GM23248 (cell line): ENCODE measurements around the gene KAZN. TPM values are rescaled to one million over a fixed set of nuclear protein-coding genes. Genes with fewer than 3 reads are reported as not detected.

Experiments used
- DNase-seq: peaks from one replicate; pipeline ENCODE4 v3.0.0-alpha.2; 2015
- H2AFZ ChIP-seq: fragments of 200-600 bp; sonication (generic); 2 replicates; pipeline ENCODE4 v1.6.1; 2016; ENCODE audit warnings: antibody characterized with exemption
- H3F3A ChIP-seq: fragments of 200-600 bp; sonication (generic); 2 replicates; pipeline ENCODE4 v1.6.1; 2016; ENCODE audit warnings: mild to moderate bottlenecking, antibody characterized with exemption, mixed run types; ENCODE audit not compliant: insufficient read depth
- H3K27ac ChIP-seq: fragments of 200-600 bp; sonication (generic); 2 replicates; pipeline ENCODE4 v1.5.1; 2016; ENCODE audit warnings: mild to moderate bottlenecking
- H3K27me3 ChIP-seq: fragments of 200-600 bp; sonication (generic); replicated peaks from 2 replicates; pipeline ENCODE4 v1.6.1; 2016; ENCODE audit warnings: mild to moderate bottlenecking; ENCODE audit not compliant: insufficient read depth
- H3K36me3 ChIP-seq: fragments of 200-600 bp; sonication (generic); 2 replicates; pipeline ENCODE4 v1.6.1; 2016; ENCODE audit warnings: low read depth, mild to moderate bottlenecking
- H3K4me1 ChIP-seq: fragments of 200-600 bp; sonication (generic); 2 replicates; pipeline ENCODE4 v1.6.1; 2016; ENCODE audit warnings: mild to moderate bottlenecking; ENCODE audit not compliant: insufficient read depth
- H3K4me2 ChIP-seq: fragments of 200-600 bp; sonication (generic); one replicate; pipeline ENCODE4 v1.6.1; 2016; ENCODE audit warnings: mild to moderate bottlenecking; ENCODE audit not compliant: unreplicated experiment
- H3K4me3 ChIP-seq: fragments of 200-600 bp; sonication (generic); 2 replicates; pipeline ENCODE4 v1.5.1; 2016; ENCODE audit warnings: mild to moderate bottlenecking
- H3K79me2 ChIP-seq: fragments of 200-600 bp; sonication (generic); 2 replicates; pipeline ENCODE4 v1.6.1; 2016; ENCODE audit warnings: mild to moderate bottlenecking; ENCODE audit not compliant: insufficient read depth
- H3K9ac ChIP-seq: fragments of 200-600 bp; sonication (generic); 2 replicates; pipeline ENCODE4 v1.6.1; 2016; ENCODE audit warnings: mild to moderate bottlenecking
- H3K9me2 ChIP-seq: fragments of 200-600 bp; sonication (generic); 2 replicates; pipeline ENCODE4 v1.6.1; 2016; ENCODE audit warnings: mixed run types, mild to moderate bottlenecking, moderate library complexity; ENCODE audit not compliant: insufficient read depth
- H3K9me3 ChIP-seq: fragments of 200-600 bp; sonication (generic); one replicate; pipeline ENCODE4 v1.6.1; 2017; ENCODE audit warnings: low read depth
- H4K20me1 ChIP-seq: fragments of 200-600 bp; sonication (generic); 2 replicates; pipeline ENCODE4 v1.6.0; 2016; ENCODE audit not compliant: insufficient read depth
- EZH2 ChIP-seq: fragments of 200-600 bp; sonication (generic); IDR thresholded peaks from 2 replicates; pipeline ENCODE4 v1.6.1; 2018; ENCODE audit warnings: antibody characterized with exemption, mild to moderate bottlenecking; ENCODE audit not compliant: insufficient read depth, poor library complexity, severe bottlenecking
- EZH2phosphoT487 ChIP-seq: fragments of 200-600 bp; sonication (generic); IDR thresholded peaks from 2 replicates; pipeline ENCODE4 v1.6.1; 2018; ENCODE audit warnings: antibody characterized with exemption, moderate library complexity, mild to moderate bottlenecking, low read depth; ENCODE audit not compliant: insufficient read depth
- WGBS, 2 experiments: methylation state at CpG; one replicate each; pipeline ENCODE4 v1.1.6; 2015 to 2017; ENCODE audit warnings: low lambda C conversion rate in 2 of 2, low coverage in 1 of 2; ENCODE audit errors: missing lambda C conversion rate in 2 of 2; 5-methylcytosine and 5-hydroxymethylcytosine counted together
- in situ Hi-C: fragments of 300-500 bp; cut with MboI; formaldehyde crosslinking; loops from 2 replicates; pipeline ENCODE4 v1.15.0; 2020
- polyA plus RNA-seq: library from polyadenylated mRNA; unstranded; fragments of >200 nt; fragmentation: Nextera tagmentation; extraction: Ambion mirVana; gene quantifications from 2 replicates; pipeline ENCODE4 v1.2.1, GENCODE V29; 2016
- total RNA-seq: library from RNA; depleted of rRNA; stranded (reverse); fragments of >200 nt; shearing (Covaris generic); gene quantifications from 2 replicates; pipeline ENCODE4 v1.2.3, GENCODE V29; 2014

The KAZN gene
- total and polyA plus RNA-seq, 2 experiments from 2014 or later: 4.9 to 7.2 TPM

GRCh38 chr1:14923727-14924452 is 325.4 kb downstream of the KAZN start:
- Histone ChIP-seq H3K36me3 (no peaks in the 10 kb centered on the region), H4K20me1 (0 out of 2 replicates have a peak, but pooled peaks cover 3% of the 10 kb centered on the region), H3K4me2 (peak overlapping the region; percentile 32), H2AFZ (peak overlapping the region; percentile 67), H3F3A (peaks cover 13% of the 10 kb centered on the region; the same call in 1 of the 2 replicates), H3K9me3 (no peaks in the 10 kb centered on the region), H3K79me2 (peaks cover 30% of the 10 kb centered on the region), H3K4me1 (peaks cover 6% of the 10 kb centered on the region; the same call in 1 of the 2 replicates), H3K27ac (no peak overlapping the region), H3K9me2 (no peaks in the 10 kb centered on the region), H3K27me3 (no peaks in the 10 kb centered on the region), H3K9ac (peak overlapping the region; percentile 45; the same call in 1 of the 2 replicates), H3K4me3 (peak overlapping the region; percentile 51)
- 5 to 8% methylated on average over 21 to 67 of the region's 101 CpGs for WGBS, 2 experiments
- in situ Hi-C loops: loop anchor here (10.0 kb wide), 1 partner anchor 111 kb away; no protein-coding TSS in a partner anchor
- DNase-seq: peak; percentile 92
- TF ChIP-seq EZH2: no peak
- TF ChIP-seq EZH2phosphoT487: no peak

GRCh38 chr1:14924455-14925331 is 326.2 kb downstream of the KAZN start:
- Histone ChIP-seq H3K27me3 (no peaks in the 10 kb centered on the region), H3F3A (peaks cover 13% of the 10 kb centered on the region; the same call in 1 of the 2 replicates), H4K20me1 (0 out of 2 replicates have a peak, but pooled peaks cover 3% of the 10 kb centered on the region), H3K79me2 (peaks cover 30% of the 10 kb centered on the region), H3K27ac (0 out of 2 replicates have a peak overlapping the region, but pooled peaks have one; percentile 5), H3K36me3 (no peaks in the 10 kb centered on the region), H3K9me2 (no peaks in the 10 kb centered on the region), H3K4me1 (peaks cover 11% of the 10 kb centered on the region), H2AFZ (peak overlapping the region; percentile 71), H3K9me3 (no peaks in the 10 kb centered on the region), H3K4me3 (peak overlapping the region; percentile 81), H3K4me2 (peak overlapping the region; percentile 84), H3K9ac (peak overlapping the region; percentile 81)
- peak; percentile 77 for DNase-seq
- TF ChIP-seq EZH2: no peak
- no peak for TF ChIP-seq EZH2phosphoT487
- in situ Hi-C loops: loop anchor here (10.0 kb wide), 1 partner anchor 110 kb away; no protein-coding TSS in a partner anchor
- 2% methylated on average over 23 to 63 of the region's 94 CpGs for WGBS, 2 experiments

- in situ Hi-C loops: loop anchor here (10.0 kb wide), 1 partner anchor 109 kb away; no protein-coding TSS in a partner anchor
- peak overlapping the region; percentile 84 for H3K4me2 ChIP-seq
- no peaks in the 10 kb centered on the region for H3K27me3 ChIP-seq
- peak overlapping the region; percentile 81 for H3K9ac ChIP-seq
- H3K4me3 ChIP-seq: peak overlapping the region; percentile 81
- H3K79me2 ChIP-seq: peaks cover 30% of the 10 kb centered on the region
- H3K36me3 ChIP-seq: no peaks in the 10 kb centered on the region
- H3K9me2 ChIP-seq: no peaks in the 10 kb centered on the region
- H3K27ac ChIP-seq: no peak overlapping the region
- 0 out of 2 replicates have a peak, but pooled peaks cover 3% of the 10 kb centered on the region for H4K20me1 ChIP-seq
- H3K4me1 ChIP-seq: peaks cover 14% of the 10 kb centered on the region
- DNase-seq: no peak
- peaks cover 16% of the 10 kb centered on the region; the same call in 1 of the 2 replicates for H3F3A ChIP-seq
- no peak for TF ChIP-seq EZH2phosphoT487
- no peak for TF ChIP-seq EZH2
- peak overlapping the region; percentile 71 for H2AFZ ChIP-seq
- WGBS, 2 experiments: 61 to 62% methylated on average over 12 of the region's 12 CpGs
- no peaks in the 10 kb centered on the region for H3K9me3 ChIP-seq
Observed at GRCh38 chr1:14925336-14926136, 327.1 kb downstream of the KAZN start.
